Neural crest cell (in vitro differentiated cells): ENCODE data around the gene SIGMAR1. TPM values are rescaled to one million over a fixed set of nuclear protein-coding genes. Genes with fewer than 3 reads are reported as not detected.

Experiments
- DNase-seq: peaks from one replicate; pipeline ENCODE4 v3.0.0; 2021; ENCODE audit warnings: low read depth, mixed read lengths, low spot score
- H3K27ac Mint-ChIP-seq: one replicate; pipeline ENCODE4 v1.8.0; 2021; ENCODE audit warnings: mild to moderate bottlenecking, mixed read lengths; ENCODE audit not compliant: unreplicated experiment
- H3K27me3 Mint-ChIP-seq: 2 replicates; pipeline ENCODE4 v1.8.0; 2021; ENCODE audit warnings: low read depth, mild to moderate bottlenecking, mixed read lengths
- H3K36me3 Mint-ChIP-seq: 2 replicates; pipeline ENCODE4 v1.8.0; 2021; ENCODE audit warnings: low read depth, mild to moderate bottlenecking, mixed read lengths
- H3K4me1 Mint-ChIP-seq: 2 replicates; pipeline ENCODE4 v1.8.0; 2021; ENCODE audit warnings: mixed read lengths
- H3K4me3 Mint-ChIP-seq: one replicate; pipeline ENCODE4 v1.8.0; 2021; ENCODE audit warnings: mild to moderate bottlenecking, mixed read lengths
- H3K9me3 Mint-ChIP-seq: 2 replicates; pipeline ENCODE4 v1.8.0; 2021; ENCODE audit warnings: mixed read lengths
- CTCF ChIP-seq: fragments of 200-600 bp; sonication (generic); conservative IDR thresholded peaks from 2 replicates; pipeline ENCODE4 v1.5.0; 2021; ENCODE audit warnings: antibody characterized with exemption, mild to moderate bottlenecking
- total RNA-seq: library from RNA; stranded (reverse); gene quantifications from 2 replicates; pipeline ENCODE4 v1.2.1, GENCODE V29; 2021

The SIGMAR1 gene
- total RNA-seq, 1 donor from 2014 or later = 107 TPM

GRCh38 chr9:34594177-34594576, 43.4 kb downstream of the SIGMAR1 start:
- Mint-ChIP-seq H3K36me3 (no peaks in the 10 kb centered on the region), H3K9me3 (no peaks in the 10 kb centered on the region), H3K27ac (no peak overlapping the region), H3K4me1 (peaks cover 11% of the 10 kb centered on the region), H3K4me3 (no peak overlapping the region), H3K27me3 (peaks cover 43% of the 10 kb centered on the region)
- no peak for TF ChIP-seq CTCF
- DNase-seq = no peak

- no peak for DNase-seq
- Mint-ChIP-seq H3K27me3 (peaks cover 54% of the 10 kb centered on the region), H3K27ac (no peak overlapping the region), H3K4me3 (peak overlapping the region; percentile 76), H3K4me1 (peaks cover 20% of the 10 kb centered on the region), H3K9me3 (no peaks in the 10 kb centered on the region), H3K36me3 (no peaks in the 10 kb centered on the region)
- no peak for TF ChIP-seq CTCF
Observed at GRCh38 chr9:34592895-34593601, 44.5 kb downstream of the SIGMAR1 start.

GRCh38 chr9:34591917-34592866, 45.4 kb downstream of the SIGMAR1 start:
- Mint-ChIP-seq H3K4me3 (peak overlapping the region; percentile 76), H3K36me3 (no peaks in the 10 kb centered on the region), H3K9me3 (no peaks in the 10 kb centered on the region), H3K4me1 (peaks cover 29% of the 10 kb centered on the region), H3K27me3 (peaks cover 54% of the 10 kb centered on the region), H3K27ac (no peak overlapping the region)
- no peak for DNase-seq
- TF ChIP-seq CTCF = peak; percentile 26

- Mint-ChIP-seq H3K36me3 (no peaks in the 10 kb centered on the region), H3K27me3 (peaks cover 55% of the 10 kb centered on the region), H3K4me3 (peak overlapping the region; percentile 86), H3K27ac (no peak overlapping the region), H3K4me1 (peaks cover 37% of the 10 kb centered on the region), H3K9me3 (no peaks in the 10 kb centered on the region)
- TF ChIP-seq CTCF = peak; percentile 94
- DNase-seq = peak; percentile 96
Observed at GRCh38 chr9:34591248-34591916, 46.2 kb downstream of the SIGMAR1 start.
